Measurements from ENCODE around the gene GRAMD1B. TPM values are rescaled to one million over a fixed set of nuclear protein-coding genes. Genes with fewer than 3 reads are reported as not detected.

GRAMD1B gene
- polyA plus RNA-seq, 3 donors = 3.2 to 13.9 (median 3.3) TPM

GRCh38 chr11:123580557-123581275, 150.6 kb downstream of the GRAMD1B start:
- Mint-ChIP-seq H3K27ac (no peak overlapping the region), H3K36me3 (peaks cover 36 to 56% of the 10 kb centered on the region in 2 donors), H3K27me3 (ENCODE audit: low read depth in 3 of 3) (peaks cover 0 to 2% (median 2%) of the 10 kb centered on the region in 3 donors), H3K4me3 (no peak overlapping the region), H3K9me3 (peaks cover 0 to 3% (median 0%) of the 10 kb centered on the region in 7 donors), H3K4me1 (peaks cover 21% of the 10 kb centered on the region)
- intact Hi-C loops (cut with micrococcal nuclease) = no loop called here
- Histone ChIP-seq H4K20me1 (ENCODE audit: insufficient read depth, low read length) (peaks cover 38% of the 10 kb centered on the region), H3K79me2 (ENCODE audit: insufficient read depth, low read length) (peaks cover 4% of the 10 kb centered on the region), H2AFZ (ENCODE audit: insufficient read depth, low read depth, low read length, poor library complexity, severe bottlenecking) (no peak overlapping the region), H3K9me3 (replicated peaks in 1 of 2; ENCODE audit: control insufficient read depth in 1 of 2, insufficient read depth in 1 of 2, low read length in 2 of 2) (no peaks in the 10 kb centered on the region), H3K27me3 (ENCODE audit: control insufficient read depth in 2 of 2, insufficient read depth in 2 of 2, low read length in 2 of 2) (no peaks in the 10 kb centered on the region), H3K27ac (ENCODE audit: low read depth in 1 of 2, low read length in 2 of 2) (no peak overlapping the region), H3K4me2 (replicated peaks; ENCODE audit: extremely low read depth, low read length, poor library complexity, severe bottlenecking) (no peak overlapping the region), H3K4me3 (replicated peaks in 1 of 3; ENCODE audit: low read depth in 2 of 3, low read length in 3 of 3) (no peak overlapping the region), H3K36me3 (replicated peaks in 1 of 2; ENCODE audit: control insufficient read depth in 1 of 2, insufficient read depth in 2 of 2, low read length in 2 of 2) (peaks cover 7 to 47% of the 10 kb centered on the region in 2 donors), H3K4me1 (ENCODE audit: control insufficient read depth in 1 of 2, insufficient read depth in 2 of 2, low read length in 2 of 2) (no peaks in the 10 kb centered on the region), H3K9ac (ENCODE audit: insufficient read depth, low read length, poor library complexity, severe bottlenecking) (no peak overlapping the region)
- WGBS (ENCODE audit: insufficient coverage) = 26% methylated on average over 24 of the region's 25 CpGs
- peak; percentile 21 to 50 (median 48) for DNase-seq
- TF ChIP-seq CTCF (IDR thresholded peaks at IDR 0.05) = peak; percentile 97

GRCh38 chr11:123581651-123582399, 151.8 kb downstream of the GRAMD1B start:
- Mint-ChIP-seq H3K4me3 (no peak overlapping the region), H3K4me1 (peaks cover 13% of the 10 kb centered on the region), H3K9me3 (peaks cover 0 to 3% (median 0%) of the 10 kb centered on the region in 7 donors), H3K36me3 (peaks cover 46 to 62% of the 10 kb centered on the region in 2 donors), H3K27me3 (ENCODE audit: low read depth in 3 of 3) (peaks cover 0 to 2% (median 2%) of the 10 kb centered on the region in 3 donors), H3K27ac (peak overlapping the region in 1 of 7 donors; percentile 3)
- TF ChIP-seq CTCF (IDR thresholded peaks at IDR 0.05) = no peak
- peaks cover 27% of the 10 kb centered on the region for H4K20me1 ChIP-seq (ENCODE audit: insufficient read depth, low read length)
- no peak overlapping the region for H2AFZ ChIP-seq (ENCODE audit: insufficient read depth, low read depth, low read length, poor library complexity, severe bottlenecking)
- H3K36me3 ChIP-seq (replicated peaks in 1 of 2; ENCODE audit: control insufficient read depth in 1 of 2, insufficient read depth in 2 of 2, low read length in 2 of 2) = peaks cover 10 to 58% of the 10 kb centered on the region in 2 donors
- WGBS (ENCODE audit: insufficient coverage) = 92% methylated on average over 13 of the region's 22 CpGs
- no peak for DNase-seq
- H3K4me3 ChIP-seq (replicated peaks in 1 of 3; ENCODE audit: low read depth in 2 of 3, low read length in 3 of 3) = no peak overlapping the region
- no peaks in the 10 kb centered on the region for H3K27me3 ChIP-seq (ENCODE audit: control insufficient read depth in 2 of 2, insufficient read depth in 2 of 2, low read length in 2 of 2)
- intact Hi-C loops (cut with micrococcal nuclease) = no loop called here
- no peak overlapping the region for H3K4me2 ChIP-seq (replicated peaks; ENCODE audit: extremely low read depth, low read length, poor library complexity, severe bottlenecking)
- H3K9me3 ChIP-seq (replicated peaks in 1 of 2; ENCODE audit: control insufficient read depth in 1 of 2, insufficient read depth in 1 of 2, low read length in 2 of 2) = no peaks in the 10 kb centered on the region
- no peaks in the 10 kb centered on the region for H3K79me2 ChIP-seq (ENCODE audit: insufficient read depth, low read length)
- no peak overlapping the region for H3K9ac ChIP-seq (ENCODE audit: insufficient read depth, low read length, poor library complexity, severe bottlenecking)
- no peak overlapping the region for H3K27ac ChIP-seq (ENCODE audit: low read depth in 1 of 2, low read length in 2 of 2)
- no peaks in the 10 kb centered on the region for H3K4me1 ChIP-seq (ENCODE audit: control insufficient read depth in 1 of 2, insufficient read depth in 2 of 2, low read length in 2 of 2)

Measured in CD14-positive monocyte (primary cell).